ENCODE data around the gene GOT1. TPM values are rescaled to one million over a fixed set of nuclear protein-coding genes. Genes with fewer than 3 reads are reported as not detected.
A peak's percentile ranks its signal among the peaks of the same experiment; 100 is the strongest.

Gene GOT1
- polyA plus RNA-seq, 1 donor from 2014 or later, result 24.0 TPM

- H3K4me3 Mint-ChIP-seq, result no peak overlapping the region
- no peaks in the 10 kb centered on the region for H3K9me3 Mint-ChIP-seq
- peaks cover 3 to 9% (median 9%) of the 10 kb centered on the region in 3 donors for H3K4me1 Mint-ChIP-seq
Measured at GRCh38 chr10:99369126-99369525, 61.3 kb downstream of the GOT1 start.

GRCh38 chr10:99368646-99369045 is 61.8 kb downstream of the GOT1 start:
- H3K4me1 Mint-ChIP-seq, result peaks cover 3 to 9% (median 9%) of the 10 kb centered on the region in 3 donors
- H3K36me3 Mint-ChIP-seq, result no peaks in the 10 kb centered on the region
- H3K27ac Mint-ChIP-seq, result no peak overlapping the region
- no peaks in the 10 kb centered on the region for H3K9me3 Mint-ChIP-seq
- no peak overlapping the region for H3K4me3 Mint-ChIP-seq
- H3K27me3 Mint-ChIP-seq, result peaks cover 31% of the 10 kb centered on the region

More at GRCh38 chr10:99369126-99369525, 61.3 kb downstream of the GOT1 start:
- Mint-ChIP-seq H3K36me3 (no peaks in the 10 kb centered on the region), H3K27me3 (peaks cover 31% of the 10 kb centered on the region), H3K27ac (no peak overlapping the region)

- H3K4me1 Mint-ChIP-seq, result peaks cover 1 to 9% (median 8%) of the 10 kb centered on the region in 3 donors
- H3K36me3 Mint-ChIP-seq, result no peaks in the 10 kb centered on the region
- H3K27me3 Mint-ChIP-seq, result peaks cover 34% of the 10 kb centered on the region
- no peak overlapping the region for H3K27ac Mint-ChIP-seq
- H3K9me3 Mint-ChIP-seq, result no peaks in the 10 kb centered on the region
- no peak overlapping the region for H3K4me3 Mint-ChIP-seq
Measured at GRCh38 chr10:99366666-99367065, 63.8 kb downstream of the GOT1 start.

- H3K9me3 Mint-ChIP-seq, result no peaks in the 10 kb centered on the region
- H3K27me3 Mint-ChIP-seq, result peaks cover 30% of the 10 kb centered on the region
- peaks cover 0 to 1% (median 1%) of the 10 kb centered on the region in 3 donors for H3K4me1 Mint-ChIP-seq
- H3K27ac Mint-ChIP-seq, result no peak overlapping the region
- H3K36me3 Mint-ChIP-seq, result no peaks in the 10 kb centered on the region
- no peak overlapping the region for H3K4me3 Mint-ChIP-seq
Measured at GRCh38 chr10:99365736-99366135, 64.7 kb downstream of the GOT1 start.

GRCh38 chr10:99365311-99365710 is 65.1 kb downstream of the GOT1 start:
- H3K4me1 Mint-ChIP-seq, result no peaks in the 10 kb centered on the region
- peaks cover 32% of the 10 kb centered on the region for H3K27me3 Mint-ChIP-seq
- H3K27ac Mint-ChIP-seq, result no peak overlapping the region
- no peaks in the 10 kb centered on the region for H3K36me3 Mint-ChIP-seq
- H3K4me3 Mint-ChIP-seq, result no peak overlapping the region
- H3K9me3 Mint-ChIP-seq, result no peaks in the 10 kb centered on the region

- Mint-ChIP-seq H3K4me3 (peak overlapping the region in 1 of 4 donors; percentile 43), H3K27me3 (peaks cover 26% of the 10 kb centered on the region), H3K4me1 (peaks cover 0 to 2% (median 0%) of the 10 kb centered on the region in 3 donors)
Measured at GRCh38 chr10:99364125-99364524, 66.3 kb downstream of the GOT1 start.

GRCh38 chr10:99360934-99361333 is 69.5 kb downstream of the GOT1 start:
- peaks cover 0 to 2% (median 0%) of the 10 kb centered on the region in 3 donors for H3K4me1 Mint-ChIP-seq
- H3K9me3 Mint-ChIP-seq, result no peaks in the 10 kb centered on the region
- peaks cover 15% of the 10 kb centered on the region for H3K27me3 Mint-ChIP-seq
- H3K27ac Mint-ChIP-seq, result peak overlapping the region in 1 of 3 donors; percentile 32
- H3K4me3 Mint-ChIP-seq, result no peak overlapping the region
- H3K36me3 Mint-ChIP-seq, result no peaks in the 10 kb centered on the region

More at GRCh38 chr10:99364125-99364524, 66.3 kb downstream of the GOT1 start:
- Mint-ChIP-seq H3K27ac (no peak overlapping the region), H3K9me3 (no peaks in the 10 kb centered on the region), H3K36me3 (no peaks in the 10 kb centered on the region)

- Mint-ChIP-seq H3K27me3 (peaks cover 14% of the 10 kb centered on the region), H3K9me3 (no peaks in the 10 kb centered on the region), H3K4me1 (peaks cover 0 to 2% (median 0%) of the 10 kb centered on the region in 3 donors), H3K27ac (no peak overlapping the region), H3K36me3 (no peaks in the 10 kb centered on the region), H3K4me3 (no peak overlapping the region)
Measured at GRCh38 chr10:99358101-99358500, 72.3 kb downstream of the GOT1 start.

GRCh38 chr10:99357691-99358090 is 72.7 kb downstream of the GOT1 start:
- Mint-ChIP-seq H3K27ac (no peak overlapping the region), H3K4me1 (peaks cover 0 to 2% (median 0%) of the 10 kb centered on the region in 3 donors), H3K27me3 (peaks cover 13% of the 10 kb centered on the region), H3K36me3 (no peaks in the 10 kb centered on the region), H3K4me3 (peak overlapping the region in 1 of 4 donors; percentile 58), H3K9me3 (no peaks in the 10 kb centered on the region)

- H3K27ac Mint-ChIP-seq, result no peak overlapping the region
- H3K4me3 Mint-ChIP-seq, result no peak overlapping the region
- H3K36me3 Mint-ChIP-seq, result peaks cover 2% of the 10 kb centered on the region
- H3K27me3 Mint-ChIP-seq, result peaks cover 11% of the 10 kb centered on the region
- H3K9me3 Mint-ChIP-seq, result no peaks in the 10 kb centered on the region
- H3K4me1 Mint-ChIP-seq, result no peaks in the 10 kb centered on the region
Measured at GRCh38 chr10:99353182-99353581, 77.2 kb downstream of the GOT1 start.

- H3K4me1 Mint-ChIP-seq, result no peaks in the 10 kb centered on the region
- H3K27me3 Mint-ChIP-seq, result peaks cover 4% of the 10 kb centered on the region
- no peak overlapping the region for H3K4me3 Mint-ChIP-seq
- H3K27ac Mint-ChIP-seq, result no peak overlapping the region
- peaks cover 3% of the 10 kb centered on the region for H3K36me3 Mint-ChIP-seq
- H3K9me3 Mint-ChIP-seq, result no peaks in the 10 kb centered on the region
Measured at GRCh38 chr10:99347672-99348071, 82.8 kb downstream of the GOT1 start.

Other genes with a start within 250 kb of the GOT1 start
- not detected for gene HPSE2, start 194.8 kb downstream of the GOT1 start, polyA plus RNA-seq
- not detected for gene CNNM1, start 101.3 kb downstream of the GOT1 start, polyA plus RNA-seq
- not detected for gene NKX2-3, start 102.3 kb upstream of the GOT1 start, polyA plus RNA-seq
- gene SLC25A28, start 189.8 kb upstream of the GOT1 start, polyA plus RNA-seq, result 27.1 TPM
- 0.99 TPM for gene ENTPD7, start 228.9 kb upstream of the GOT1 start, polyA plus RNA-seq

Data from IgD-negative memory B cell (primary cell).